Fibroblast of villous mesenchyme (primary cell): ENCODE data around the gene PSMA8. TPM values are rescaled to one million over a fixed set of nuclear protein-coding genes. Genes with fewer than 3 reads are reported as not detected.

ENCODE experiments used
- DNase-seq: peaks from one replicate; pipeline ENCODE4 v3.0.0-alpha.2; 2010; ENCODE audit warnings: low read depth
- H3K4me3 ChIP-seq: 2 replicates; pipeline ENCODE4 v1.5.1; 2011; ENCODE audit warnings: low read depth, mild to moderate bottlenecking, low read length
- CTCF ChIP-seq: IDR thresholded peaks from 2 replicates; pipeline ENCODE4 v1.5.1; 2012; ENCODE audit warnings: low read depth, mild to moderate bottlenecking, low read length; ENCODE audit not compliant: insufficient read depth
- total RNA-seq: library from RNA; depleted of rRNA; stranded (reverse); fragments of >200 nt; gene quantifications from 2 replicates; pipeline ENCODE4 v1.2.3, GENCODE V29; 2012

PSMA8 gene
- total RNA-seq, 1 donor = not detected

DNA sequence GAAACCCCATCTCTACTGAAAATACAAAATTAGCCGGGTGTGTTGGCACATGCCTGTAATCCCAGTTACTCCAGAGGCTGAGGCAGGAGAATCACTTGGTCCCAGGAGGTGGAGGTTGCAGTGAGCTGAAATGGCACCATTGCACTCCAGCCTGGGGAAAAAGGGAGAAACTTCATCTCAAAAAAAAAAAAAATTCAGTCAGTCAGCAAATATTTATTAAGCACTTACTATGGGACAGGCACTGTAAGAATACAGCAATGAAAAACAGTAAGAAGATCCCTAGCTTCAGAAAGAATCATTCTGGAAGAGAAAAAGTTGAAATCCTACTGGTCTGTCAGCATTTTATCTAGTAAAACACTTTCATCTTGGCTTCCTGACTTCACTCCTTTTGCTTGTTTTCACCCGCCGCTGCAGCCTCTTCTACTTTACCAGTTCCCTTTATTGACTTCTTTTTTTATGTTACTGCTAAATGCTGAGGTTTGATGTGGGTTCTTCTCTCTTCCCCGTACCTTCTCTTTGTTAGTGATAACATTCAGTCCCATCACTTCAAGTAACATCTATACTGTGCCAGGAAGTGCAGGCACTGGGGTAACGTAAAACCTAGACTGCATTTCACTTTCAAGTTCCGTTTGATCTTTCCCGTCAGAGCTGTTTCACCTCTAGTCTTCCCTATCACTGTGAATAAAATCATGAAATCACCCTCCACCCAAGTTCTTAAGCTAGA lies 81.7 kb downstream of the PSMA8 start:
- no peak overlapping the region for H3K4me3 ChIP-seq
- no peak for DNase-seq
- no peak for TF ChIP-seq CTCF

GRCh38 chr18:26225022-26225693 lies 91.5 kb downstream of the PSMA8 start:
- DNase-seq = no peak
- H3K4me3 ChIP-seq = no peak overlapping the region
- TF ChIP-seq CTCF = no peak

DNA sequence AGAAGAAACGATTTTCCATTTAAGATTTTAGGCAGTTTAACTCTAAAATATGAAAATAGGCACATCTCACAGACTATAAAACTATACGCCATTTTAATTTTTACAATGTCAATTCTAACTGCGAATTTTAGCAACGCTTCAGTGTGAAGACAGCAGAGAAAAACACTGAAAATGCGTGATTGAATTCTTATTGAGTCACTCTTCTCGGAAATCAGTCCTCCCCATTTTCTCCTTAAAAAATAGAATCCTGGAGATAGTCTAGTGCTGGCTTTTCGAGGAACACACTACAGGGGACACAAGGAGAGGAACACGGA lies 92.2 kb downstream of the PSMA8 start:
- TF ChIP-seq CTCF = no peak
- peak overlapping the region; percentile 75 for H3K4me3 ChIP-seq
- no peak for DNase-seq

GRCh38 chr18:26226229-26227050 lies 92.8 kb downstream of the PSMA8 start, which contains the start of gene TAF4B:
Gene TAF4B (plus strand): TSS chr18:26226445. CDS start chr18:26226934, 489 bp downstream.
- peak; percentile 91 for DNase-seq
- TF ChIP-seq CTCF = no peak
- H3K4me3 ChIP-seq = peak within 1 kb of the TSS; percentile 75

DNA sequence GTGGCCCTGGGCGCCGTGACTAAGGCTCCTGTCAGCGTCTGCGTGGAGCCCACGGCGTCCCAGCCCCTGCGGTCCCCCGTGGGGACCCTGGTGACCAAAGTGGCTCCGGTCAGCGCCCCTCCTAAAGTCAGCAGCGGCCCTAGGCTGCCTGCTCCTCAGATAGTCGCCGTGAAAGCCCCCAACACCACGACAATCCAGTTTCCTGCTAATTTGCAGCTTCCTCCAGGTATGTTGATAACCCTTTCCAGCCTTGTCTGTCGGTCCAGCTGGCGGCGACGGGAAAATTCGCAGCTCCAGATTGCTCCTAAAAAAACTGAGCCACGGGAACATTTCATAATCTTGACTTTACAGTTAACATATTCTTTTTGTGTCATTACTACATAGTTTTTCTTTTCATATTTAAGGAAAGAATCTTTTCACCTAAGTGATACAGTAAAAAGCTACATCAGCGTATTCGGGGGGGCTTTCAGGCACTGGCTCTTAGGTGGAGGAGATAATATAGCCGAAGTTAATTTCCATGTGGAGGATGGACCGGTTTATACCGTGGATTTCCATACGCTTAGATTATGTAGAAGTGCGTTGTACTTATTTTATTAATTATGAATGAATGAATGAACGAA lies 93.5 kb downstream of the PSMA8 start:
- TF ChIP-seq CTCF = no peak
- DNase-seq = peak; percentile 14

DNA sequence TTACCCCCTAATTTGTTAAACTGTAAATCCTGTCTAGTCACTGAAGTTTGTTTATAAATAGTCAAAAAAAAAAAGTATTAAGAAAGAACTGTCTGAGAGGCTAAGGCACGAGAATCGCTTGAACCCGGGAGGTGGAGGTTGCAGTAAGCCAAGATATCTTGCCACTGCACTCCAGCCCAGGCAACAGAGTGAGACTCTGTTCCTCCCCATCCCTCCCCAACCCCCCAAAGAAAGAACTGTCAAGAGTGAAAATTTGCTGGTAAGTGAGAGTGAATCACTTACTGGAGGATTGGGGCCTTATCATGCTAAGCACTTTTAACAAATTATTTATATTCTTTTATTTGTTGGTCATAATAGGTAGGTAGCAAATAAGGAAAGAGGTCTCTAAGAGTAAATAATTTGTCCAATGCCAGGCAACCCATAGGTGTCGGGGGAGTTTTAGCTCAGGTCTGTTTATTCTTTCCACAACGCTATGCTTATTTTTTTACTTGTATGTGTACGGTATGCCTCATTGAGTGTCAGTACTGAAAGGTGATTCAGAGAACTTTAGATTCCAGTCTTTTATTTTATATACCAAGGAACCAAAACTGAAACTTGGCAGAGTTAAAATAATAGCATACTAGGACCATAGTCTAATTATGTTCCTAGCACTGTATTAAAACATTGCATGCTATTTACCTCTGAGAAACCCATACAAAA lies 95.0 kb downstream of the PSMA8 start:
- DNase-seq = no peak
- no peak for TF ChIP-seq CTCF

More for the DNA sequence above, 93.5 kb downstream of the PSMA8 start:
- H3K4me3 ChIP-seq = peak overlapping the region; percentile 75

More for the DNA sequence above, 95.0 kb downstream of the PSMA8 start:
- H3K4me3 ChIP-seq = no peak overlapping the region
